Fibroblast of skin of scalp (primary cell): ENCODE results near the gene RELN. TPM values are rescaled to one million over a fixed set of nuclear protein-coding genes. Genes with fewer than 3 reads are reported as not detected.
"Not testable (repeated sequence)": the region's sequence is repeated elsewhere in the genome, so short reads cannot be mapped to it uniquely, and the experiment has no call there.

Experiments
- DNase-seq: peaks from one replicate; pipeline ENCODE4 v3.0.0-alpha.2; 2013
- polyA plus RNA-seq, 2 experiments: library from polyadenylated mRNA; unstranded; fragments of 120-200 nt; gene quantifications; one replicate each; pipeline ENCODE4 v1.2.1, GENCODE V29; 2013; ENCODE audit not compliant: insufficient read length in 2 of 2

RELN gene
- 0.08 TPM for polyA plus RNA-seq (2013, experiment 1 of 2; ENCODE audit: insufficient read length)
- polyA plus RNA-seq (2013, experiment 2 of 2; ENCODE audit: insufficient read length), result 0.43 TPM

DNA sequence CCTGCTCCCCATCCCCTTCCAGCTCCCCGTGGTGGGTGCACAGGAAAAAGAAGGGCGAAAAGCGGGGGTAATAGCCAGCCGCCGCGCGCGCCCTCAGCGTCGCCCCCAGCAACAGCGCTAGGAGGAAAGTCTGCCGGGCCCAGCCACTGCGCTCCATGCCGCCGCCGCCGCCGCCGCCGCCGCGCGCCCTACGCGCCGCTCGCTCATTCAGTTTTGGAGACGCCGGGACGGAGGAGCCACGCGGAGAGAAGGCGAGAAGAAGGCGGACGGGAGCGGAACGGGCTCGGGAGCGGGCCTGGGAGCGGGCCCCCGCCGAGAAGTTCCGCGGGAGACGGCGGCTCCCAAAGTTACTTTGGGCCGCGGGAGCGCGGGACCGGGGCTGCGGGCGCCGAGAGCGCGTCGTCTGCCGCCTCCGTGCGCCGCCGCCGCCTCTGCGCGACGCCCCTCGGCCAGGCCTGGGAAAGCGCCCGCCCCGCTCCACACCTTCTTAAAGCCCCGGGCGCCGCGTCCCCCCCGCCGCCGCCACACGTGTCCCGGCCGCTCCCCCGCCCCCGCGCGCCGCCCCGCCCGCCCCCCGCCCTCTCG, at the start of gene RELN:
Gene RELN, minus strand, starts transcription at position 459 of the 585 bp plus-strand sequence. Its CDS starts 302 bp downstream, at position 157.
- DNase-seq, result peak; percentile 34

- DNase-seq, result no peak
Observed at GRCh38 chr7:104038136-104038535, 48.7 kb upstream of the RELN start.

DNA sequence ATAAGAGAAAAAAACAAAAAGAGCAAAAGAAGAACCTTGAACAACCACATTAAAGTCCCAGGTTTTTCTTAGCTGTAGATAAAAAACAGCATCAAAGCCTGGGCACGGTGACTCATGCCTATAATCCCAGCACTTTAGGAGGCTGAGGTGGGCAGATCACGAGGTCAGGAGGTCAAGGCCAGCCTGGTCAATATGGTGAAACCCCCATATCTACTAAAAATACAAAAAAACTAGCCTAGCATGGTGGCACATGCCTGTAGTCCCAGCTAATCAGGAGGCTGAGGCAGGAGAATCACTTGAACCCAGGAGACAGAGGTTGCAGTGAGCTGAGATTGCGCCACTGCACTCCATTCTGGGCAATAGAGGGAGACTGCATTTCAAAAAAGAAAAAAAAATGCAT, 47.4 kb upstream of the RELN start:
- not testable (repeated sequence) for DNase-seq

GRCh38 chr7:104035351-104035750, 45.9 kb upstream of the RELN start:
- DNase-seq, result no peak

- no peak for DNase-seq
Observed at GRCh38 chr7:104034679-104035078, 45.2 kb upstream of the RELN start.

GRCh38 chr7:104033837-104034236, 44.4 kb upstream of the RELN start:
- no peak for DNase-seq

DNA sequence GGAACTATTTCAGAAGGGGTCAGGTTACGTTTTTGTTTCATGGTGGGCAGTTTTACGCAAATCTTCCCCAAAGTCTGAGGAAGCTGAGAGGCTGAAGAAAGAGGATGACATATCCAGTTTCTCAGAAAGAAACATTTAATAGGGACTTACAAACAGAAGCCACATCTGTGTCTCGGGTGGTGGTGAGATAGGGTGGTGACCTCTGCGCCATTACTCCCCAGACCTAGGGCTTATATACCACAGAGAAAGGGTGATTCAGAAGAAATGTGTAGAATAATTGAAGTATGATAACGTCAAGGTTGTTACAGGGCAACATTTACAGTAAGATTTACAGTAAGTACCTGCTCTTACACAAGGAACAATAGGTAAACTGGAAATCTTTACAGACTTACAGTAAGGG, 43.0 kb upstream of the RELN start:
- DNase-seq, result no peak

DNA sequence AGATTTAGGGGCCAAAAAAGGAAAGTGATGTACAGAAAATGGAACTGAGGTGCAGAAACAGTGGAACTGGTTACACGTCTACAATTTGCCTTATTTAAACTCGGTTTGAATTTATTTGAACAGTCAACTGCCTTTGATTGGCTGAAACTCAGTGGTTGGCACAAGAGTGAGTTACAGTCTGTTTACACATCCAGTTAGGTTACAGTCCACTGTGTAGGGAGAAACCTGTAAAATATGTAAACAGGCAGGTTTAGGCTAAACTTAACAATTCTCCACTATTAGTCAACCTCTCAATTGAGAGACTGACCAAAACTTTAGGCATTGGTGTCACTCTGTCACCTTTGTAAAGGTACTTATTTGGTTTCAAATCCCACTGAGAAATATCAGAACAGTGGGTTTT, 40.3 kb upstream of the RELN start:
- DNase-seq, result no peak

DNA sequence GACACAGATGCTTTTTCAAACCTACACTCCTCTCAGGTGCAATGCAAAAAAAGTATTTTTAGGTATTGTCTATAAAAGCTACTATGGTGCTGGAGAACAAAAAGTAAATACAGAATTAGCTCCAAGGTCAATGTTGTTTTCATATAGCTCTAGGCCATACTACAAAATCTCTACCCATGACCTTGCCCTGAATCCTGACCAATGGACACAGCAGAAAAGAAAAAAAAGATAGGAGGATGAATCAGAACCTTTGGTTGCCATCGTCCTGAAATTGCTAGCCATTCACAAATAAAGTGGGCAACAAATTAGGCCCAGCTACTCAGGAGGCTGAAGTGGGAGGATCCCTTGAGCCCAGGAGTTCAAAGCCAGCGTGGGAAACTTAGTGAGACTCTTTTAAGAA, 35.2 kb upstream of the RELN start:
- no peak for DNase-seq

- no peak for DNase-seq
Observed at GRCh38 chr7:104023100-104023499, 33.6 kb upstream of the RELN start.

DNA sequence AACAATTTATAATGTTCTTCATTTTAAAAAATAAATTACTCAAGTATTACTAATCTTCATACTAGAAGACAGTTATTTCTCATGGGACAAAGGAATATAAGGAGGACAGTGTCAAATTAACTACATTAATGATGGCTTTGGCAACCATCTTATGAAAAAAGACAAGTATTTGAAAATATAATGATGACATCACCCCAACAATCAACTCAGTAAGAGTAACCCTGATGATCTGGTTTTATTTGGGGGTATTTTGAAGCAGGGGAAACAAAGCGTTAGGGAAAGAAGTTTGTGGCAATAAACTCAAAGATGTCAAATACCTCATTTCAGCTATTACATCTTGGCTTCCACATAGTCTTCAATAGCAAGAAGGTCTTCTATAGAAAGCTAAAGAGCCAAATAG, 29.0 kb upstream of the RELN start:
- DNase-seq, result no peak

DNA sequence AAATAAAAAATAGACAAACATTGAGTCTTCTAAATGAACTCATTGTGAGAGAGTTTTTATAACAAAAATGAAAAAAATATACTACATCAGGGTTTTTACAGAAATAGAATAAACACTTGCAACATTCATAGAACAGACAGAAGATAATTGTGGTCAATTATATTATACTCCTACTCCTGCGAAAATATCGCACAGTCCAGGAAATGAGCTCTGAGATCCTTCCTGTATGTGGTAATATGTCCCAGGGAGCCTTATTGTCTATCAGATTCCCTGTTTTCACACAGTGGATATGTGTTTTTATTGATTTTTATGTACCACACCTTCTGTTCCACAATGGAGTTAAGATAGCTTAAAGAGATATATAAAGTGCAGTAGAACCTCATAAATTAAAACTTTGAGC, 27.5 kb upstream of the RELN start:
- no peak for DNase-seq

DNA sequence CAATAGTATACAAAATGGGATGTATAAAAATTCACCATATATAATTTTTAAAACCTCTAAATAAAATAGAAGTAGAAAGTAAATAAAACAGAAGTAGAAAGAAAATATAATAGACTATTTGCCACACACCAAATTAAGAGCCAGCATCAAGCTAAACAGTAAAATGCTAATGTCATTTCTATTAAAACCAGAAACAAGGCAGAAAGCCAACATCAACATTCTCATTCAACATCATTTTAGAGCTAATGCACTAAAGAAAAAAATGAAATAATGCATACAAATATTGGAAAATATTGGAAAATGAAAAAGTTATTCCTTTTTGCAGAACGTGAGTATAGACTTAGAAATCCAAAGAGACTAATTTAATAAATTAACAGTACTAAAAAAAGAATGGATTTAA, 23.4 kb upstream of the RELN start:
- no peak for DNase-seq

GRCh38 chr7:104011829-104012228, 22.4 kb upstream of the RELN start:
- DNase-seq, result no peak

DNA sequence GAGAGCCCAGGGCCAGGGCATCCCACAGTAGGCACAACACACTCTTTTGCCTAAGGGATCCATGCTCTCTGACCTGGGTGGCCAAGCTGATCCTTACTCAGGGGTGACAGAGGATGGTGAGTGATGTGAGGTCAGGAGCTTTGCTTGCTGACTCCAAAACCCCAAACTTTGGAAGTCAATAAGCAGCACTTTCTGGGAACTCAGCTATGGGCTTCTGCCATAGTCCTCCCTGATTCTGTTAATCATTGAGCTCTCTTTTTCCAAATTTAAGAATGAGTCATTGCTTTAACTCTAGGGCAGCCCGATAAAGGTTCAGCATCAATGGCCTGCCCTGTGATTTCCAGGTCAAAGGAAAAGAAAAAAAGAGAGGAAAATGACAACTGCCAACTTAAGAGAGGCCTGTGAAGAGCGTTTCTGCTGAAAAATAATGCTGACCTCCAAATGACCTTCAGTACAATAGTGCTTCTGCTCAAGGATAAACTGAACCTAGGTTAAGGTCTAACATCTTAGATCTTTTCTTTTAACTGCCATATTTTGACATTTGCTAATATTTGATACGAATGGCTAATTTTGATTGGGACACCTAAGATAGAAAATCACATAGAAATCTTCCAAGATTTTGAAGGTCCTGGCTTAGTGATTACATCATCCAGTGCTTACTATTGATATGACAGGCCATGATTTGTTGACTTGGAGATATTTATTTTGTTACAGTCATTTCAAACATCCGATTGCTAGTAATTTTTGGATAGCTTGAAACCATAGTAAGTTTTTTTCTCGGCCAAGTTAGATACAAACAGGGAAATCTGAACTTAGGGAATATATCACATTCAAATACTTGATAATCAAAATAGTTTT, 20.8 kb upstream of the RELN start:
- no peak for DNase-seq

DNA sequence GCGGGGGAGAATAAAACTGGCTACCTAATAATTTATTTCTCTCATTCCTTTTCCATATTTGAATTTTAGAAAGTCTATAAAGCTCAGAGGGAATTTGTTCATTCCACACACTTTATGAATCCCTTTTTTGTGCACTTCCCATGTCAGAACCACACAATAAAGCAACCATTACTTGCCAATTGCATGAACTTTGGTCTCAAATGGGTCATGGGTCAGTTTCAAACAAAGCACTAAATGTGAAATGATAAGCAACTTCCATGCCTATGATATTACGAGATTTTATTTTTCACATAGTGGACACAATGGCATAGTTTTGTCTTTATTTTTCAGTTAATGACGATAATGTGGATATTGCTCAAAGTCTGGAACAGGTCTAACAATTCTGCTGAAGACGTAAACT, 18.6 kb upstream of the RELN start:
- DNase-seq, result no peak

DNA sequence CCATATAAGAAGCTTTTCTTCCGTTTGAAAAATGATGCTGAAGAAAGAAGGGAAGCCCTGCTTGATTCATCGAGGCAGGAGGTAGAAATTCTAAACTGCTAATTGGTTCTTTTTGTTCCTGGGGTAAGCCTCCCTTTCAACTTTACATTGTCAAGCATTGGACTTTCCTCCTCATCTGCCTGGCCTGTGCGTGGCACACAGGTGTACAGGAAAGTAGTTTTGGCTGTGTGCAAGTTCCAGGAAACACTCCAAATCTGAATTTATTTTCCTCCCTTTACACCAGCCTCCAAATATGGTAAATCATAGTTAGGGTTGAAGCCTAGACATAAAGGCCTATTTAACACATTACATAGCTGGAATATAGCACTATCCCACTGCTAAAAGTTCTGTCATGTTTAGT, 18.2 kb upstream of the RELN start:
- no peak for DNase-seq

DNA sequence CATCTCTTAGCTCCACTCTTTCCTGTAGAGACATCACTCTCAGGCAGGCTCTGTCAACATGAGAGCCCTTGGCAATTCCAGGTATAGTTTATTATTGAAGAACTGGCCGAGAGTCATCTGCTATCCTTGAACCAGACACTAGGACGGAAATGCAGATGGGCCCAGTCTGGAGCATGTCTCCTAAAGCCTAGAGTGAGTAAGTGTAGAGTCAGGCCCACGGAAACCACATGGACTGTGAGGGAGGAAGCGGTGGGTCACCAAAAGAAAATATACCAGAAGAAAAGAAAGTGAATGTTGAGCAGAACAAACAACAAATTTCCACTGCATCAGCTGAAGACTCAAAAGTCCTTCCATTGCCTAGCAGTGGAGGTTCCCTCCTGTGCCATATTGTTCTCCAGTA, 15.7 kb upstream of the RELN start:
- DNase-seq, result no peak

DNA sequence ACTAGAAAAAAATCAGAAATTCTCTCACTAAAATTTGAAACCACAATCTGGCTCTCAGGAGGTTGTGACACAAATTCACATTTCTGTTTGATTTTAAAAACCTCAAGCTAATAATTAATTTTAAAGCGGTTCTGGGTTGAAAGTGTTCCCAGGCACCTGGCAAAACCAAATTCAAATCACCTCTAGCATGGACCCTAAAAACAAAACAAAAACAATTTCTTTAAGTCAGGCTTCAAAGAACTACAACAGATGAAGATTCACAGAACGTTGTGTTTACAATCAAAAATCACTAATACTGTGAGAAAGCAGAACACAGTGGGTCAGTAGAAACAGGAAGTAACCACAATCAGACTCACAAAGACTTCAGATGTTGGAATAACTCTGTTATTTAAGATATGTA, 7.2 kb upstream of the RELN start:
- DNase-seq, result no peak

- DNase-seq, result no peak
Observed at GRCh38 chr7:103996017-103996551, 6.6 kb upstream of the RELN start.

GRCh38 chr7:103995554-103995953, 6.1 kb upstream of the RELN start:
- DNase-seq, result no peak

- DNase-seq, result no peak
Observed at GRCh38 chr7:103993551-103993950, 4.1 kb upstream of the RELN start.

DNA sequence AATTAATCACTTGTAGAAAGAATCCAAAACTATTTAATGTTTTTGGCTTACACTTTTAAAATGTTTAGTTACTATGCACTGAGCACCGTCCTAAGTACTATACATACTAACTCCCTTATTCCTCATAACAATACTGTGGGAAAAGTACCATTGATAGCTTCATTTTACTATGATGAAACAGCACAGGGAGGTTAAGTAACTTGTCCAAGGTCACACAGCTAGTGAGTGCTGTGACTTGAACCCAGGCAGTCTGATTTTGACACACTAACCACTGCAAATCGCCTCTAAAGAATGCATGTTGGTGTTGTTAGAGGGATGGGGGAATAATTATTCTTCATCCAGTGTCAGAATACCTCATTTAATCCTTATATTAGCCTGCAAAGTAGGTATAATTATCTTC, 1.9 kb upstream of the RELN start:
- DNase-seq, result no peak

- DNase-seq, result no peak
Observed at GRCh38 chr7:103990991-103991390, 1.5 kb upstream of the RELN start.
